NB4 (cell line): ENCODE results near the gene ADGRG1.

Experiments used
- DNase-seq: peaks from one replicate; pipeline ENCODE4 v3.0.0; 2010; ENCODE audit warnings: low read depth
- H3K4me3 ChIP-seq: one replicate; pipeline ENCODE4 v1.5.1; 2011; ENCODE audit warnings: mild to moderate bottlenecking, low read depth, low read length, moderate library complexity
- CTCF ChIP-seq: IDR thresholded peaks from one replicate; pipeline ENCODE4 v1.5.1; 2012; ENCODE audit warnings: low read depth, low read length
- MAX ChIP-seq: IDR thresholded peaks from 2 replicates; pipeline ENCODE4 v1.6.1; 2011; ENCODE audit warnings: low read depth, low read length
- MYC ChIP-seq: IDR thresholded peaks from 2 replicates; pipeline ENCODE4 v1.6.1; 2011; ENCODE audit warnings: low read depth, low read length
- POLR2A ChIP-seq: IDR thresholded peaks from 2 replicates; pipeline ENCODE4 v1.6.1; 2011; ENCODE audit warnings: mild to moderate bottlenecking; ENCODE audit not compliant: insufficient read length; ENCODE audit errors: extremely low read depth

The ADGRG1 gene

GRCh38 chr16:57703416-57704010 is 75.1 kb downstream of the ADGRG1 start:
- H3K4me3 ChIP-seq = no peak overlapping the region
- no peak for DNase-seq
- TF ChIP-seq MAX (no peak), MYC (no peak), POLR2A (no peak), CTCF (no peak)

- no peak for TF ChIP-seq CTCF
- TF ChIP-seq POLR2A = no peak
- no peak for TF ChIP-seq MAX
- TF ChIP-seq MYC = no peak
- DNase-seq = no peak
- H3K4me3 ChIP-seq = no peak overlapping the region
These were observed 75.8 kb downstream of the ADGRG1 start for GRCh38 chr16:57704011-57704904.

- no peak for DNase-seq
- no peak overlapping the region for H3K4me3 ChIP-seq
- no peak for TF ChIP-seq POLR2A
- TF ChIP-seq MAX = no peak
- TF ChIP-seq MYC = no peak
- no peak for TF ChIP-seq CTCF
These were observed 76.7 kb downstream of the ADGRG1 start for GRCh38 chr16:57704905-57705852.

GRCh38 chr16:57706717-57707116 is 78.3 kb downstream of the ADGRG1 start:
- DNase-seq = no peak
- no peak for TF ChIP-seq MAX
- TF ChIP-seq CTCF = no peak
- TF ChIP-seq POLR2A = no peak
- no peak for TF ChIP-seq MYC
- no peak overlapping the region for H3K4me3 ChIP-seq

- H3K4me3 ChIP-seq = no peak overlapping the region
- TF ChIP-seq CTCF (no peak), POLR2A (no peak), MYC (no peak), MAX (no peak)
- no peak for DNase-seq
These were observed 78.9 kb downstream of the ADGRG1 start for GRCh38 chr16:57707331-57707730.
